ENCODE measurements around the gene DIPK1C. TPM values are rescaled to one million over a fixed set of nuclear protein-coding genes. Genes with fewer than 3 reads are reported as not detected.

The DIPK1C gene
- total RNA-seq, 4 donors from 2014 or later, result 1.8 to 4.1 (median 3.5) TPM

GRCh38 chr18:74480149-74480651, 23.1 kb upstream of the DIPK1C start:
- no peak overlapping the region for H3K4me3 ChIP-seq
- no peaks in the 10 kb centered on the region for H3K9me3 ChIP-seq
- H3K27me3 ChIP-seq, result no peaks in the 10 kb centered on the region
- no peak for DNase-seq (ENCODE audit: low spot score in 2 of 2)
- no peak overlapping the region for H3K27ac ChIP-seq
- WGBS, result 84% methylated on average over 7 of the region's 7 CpGs
- H3K4me1 ChIP-seq, result peaks cover 12% of the 10 kb centered on the region
- no peaks in the 10 kb centered on the region for H3K36me3 ChIP-seq
- TF ChIP-seq CTCF (IDR thresholded peaks at IDR 0.05), result no peak
- no peak for TF ChIP-seq POLR2AphosphoS5 (IDR thresholded peaks at IDR 0.05)

GRCh38 chr18:74479486-74480148, 22.5 kb upstream of the DIPK1C start:
- TF ChIP-seq POLR2AphosphoS5 (IDR thresholded peaks at IDR 0.05), result no peak
- no peak for TF ChIP-seq CTCF (IDR thresholded peaks at IDR 0.05)
- TF ChIP-seq POLR2A (IDR thresholded peaks at IDR 0.05), result no peak
- no peak for TF ChIP-seq EP300 (IDR thresholded peaks at IDR 0.05)
- no peak for DNase-seq (ENCODE audit: low spot score in 2 of 2)

DNA sequence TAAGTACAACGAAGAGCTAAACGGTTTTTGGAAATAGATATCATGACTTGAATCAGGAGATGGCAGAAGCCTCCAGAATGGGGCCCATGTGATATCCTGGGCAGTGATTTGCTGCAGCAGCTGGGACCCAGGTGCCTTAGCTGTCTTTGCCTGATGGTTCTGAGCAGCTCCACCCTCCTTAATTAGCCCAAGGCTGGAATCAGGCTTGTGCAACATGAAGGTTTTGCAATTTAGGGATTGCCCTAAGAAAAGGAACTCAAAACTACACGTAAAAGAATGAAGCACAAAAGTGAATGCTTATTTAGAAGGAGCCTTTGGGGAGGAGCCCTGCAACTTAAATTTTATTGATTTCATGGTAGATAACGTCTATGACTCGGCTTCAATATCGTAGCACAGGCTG, 21.8 kb upstream of the DIPK1C start:
- TF ChIP-seq POLR2A (IDR thresholded peaks at IDR 0.05), result no peak
- no peak for TF ChIP-seq POLR2AphosphoS5 (IDR thresholded peaks at IDR 0.05)
- TF ChIP-seq CTCF (IDR thresholded peaks at IDR 0.05), result no peak
- no peak for TF ChIP-seq EP300 (IDR thresholded peaks at IDR 0.05)
- Histone ChIP-seq H3K36me3 (no peaks in the 10 kb centered on the region), H3K9me3 (no peaks in the 10 kb centered on the region), H3K4me3 (no peak overlapping the region), H3K4me1 (peaks cover 7% of the 10 kb centered on the region), H3K27me3 (no peaks in the 10 kb centered on the region), H3K27ac (no peak overlapping the region)
- 51% methylated on average over 6 of the region's 6 CpGs for WGBS
- DNase-seq (ENCODE audit: low spot score in 2 of 2), result no peak

More at GRCh38 chr18:74479486-74480148, 22.5 kb upstream of the DIPK1C start:
- Histone ChIP-seq H3K27me3 (no peaks in the 10 kb centered on the region), H3K4me3 (no peak overlapping the region), H3K9me3 (no peaks in the 10 kb centered on the region), H3K4me1 (peaks cover 10% of the 10 kb centered on the region), H3K36me3 (no peaks in the 10 kb centered on the region), H3K27ac (no peak overlapping the region)
- WGBS, result 91% methylated on average over 16 of the region's 16 CpGs

GRCh38 chr18:74478316-74478715, 21.2 kb upstream of the DIPK1C start:
- WGBS, result 94% methylated on average over 5 of the region's 7 CpGs
- no peak for TF ChIP-seq POLR2AphosphoS5 (IDR thresholded peaks at IDR 0.05)
- TF ChIP-seq POLR2A (IDR thresholded peaks at IDR 0.05), result no peak
- no peak for TF ChIP-seq EP300 (IDR thresholded peaks at IDR 0.05)
- no peak for TF ChIP-seq CTCF (IDR thresholded peaks at IDR 0.05)
- no peak for DNase-seq (ENCODE audit: low spot score in 2 of 2)
- Histone ChIP-seq H3K9me3 (no peaks in the 10 kb centered on the region), H3K27me3 (no peaks in the 10 kb centered on the region), H3K36me3 (no peaks in the 10 kb centered on the region), H3K4me3 (no peak overlapping the region), H3K27ac (no peak overlapping the region), H3K4me1 (peaks cover 7% of the 10 kb centered on the region)

- no peaks in the 10 kb centered on the region for H3K27me3 ChIP-seq
- 86% methylated on average over 8 of the region's 8 CpGs for WGBS
- no peak for DNase-seq (ENCODE audit: low spot score in 2 of 2)
- peaks cover 7% of the 10 kb centered on the region for H3K4me1 ChIP-seq
- H3K36me3 ChIP-seq, result no peaks in the 10 kb centered on the region
- no peak overlapping the region for H3K4me3 ChIP-seq
- no peaks in the 10 kb centered on the region for H3K9me3 ChIP-seq
- TF ChIP-seq POLR2AphosphoS5 (IDR thresholded peaks at IDR 0.05) (no peak), CTCF (IDR thresholded peaks at IDR 0.05) (no peak), EP300 (IDR thresholded peaks at IDR 0.05) (no peak), POLR2A (IDR thresholded peaks at IDR 0.05) (no peak)
- no peak overlapping the region for H3K27ac ChIP-seq
These were observed 20.7 kb upstream of the DIPK1C start for GRCh38 chr18:74477771-74478170.

Data from suprapubic skin (tissue), 4 donors.